Spinal cord (tissue), 4 donors: ENCODE results near the gene SLC25A25. TPM values are rescaled to one million over a fixed set of nuclear protein-coding genes. Genes with fewer than 3 reads are reported as not detected.

Experiments used
- polyA plus RNA-seq, 2 donors: library from polyadenylated mRNA; unstranded; fragments of 120-200 nt; gene quantifications; one replicate each; pipeline ENCODE4 v1.2.1, GENCODE V29; 2013; ENCODE audit not compliant: insufficient read length in 2 of 2
- total RNA-seq, 2 donors: library from RNA; depleted of rRNA in 1 of 2; stranded (reverse); fragments of 120-200 nt in 1 of 2; fragments of >200 nt in 1 of 2; gene quantifications; one replicate each; pipeline versions ENCODE4 v1.2.3 to v1.2.4, GENCODE V29; 2013 to 2014

Gene SLC25A25
- total and polyA plus RNA-seq, 4 donors = 28.2 to 47.7 (median 36.8) TPM

Other genes starting within 250 kb of the SLC25A25 start
- 10 to 100 TPM in 1 of 2 donors, 1 to 10 TPM in 1; 6.3 to 14.5 TPM for gene ENG, start 213.6 kb upstream of the SLC25A25 start, total RNA-seq
- 10 to 100 TPM; 44.6 to 46.9 TPM for gene ENG, start 213.6 kb upstream of the SLC25A25 start, polyA plus RNA-seq
- 100 to 1,000 TPM in 1 of 2 donors, 10 to 100 TPM in 1; 48.0 to 240 TPM for gene AK1, start 190.6 kb upstream of the SLC25A25 start, total RNA-seq
- 100 to 1,000 TPM; 270 to 297 TPM for gene AK1, start 190.6 kb upstream of the SLC25A25 start, polyA plus RNA-seq
- gene ST6GALNAC6, start 168.6 kb upstream of the SLC25A25 start, total RNA-seq = 10 to 100 TPM; 24.6 to 58.8 TPM
- gene ST6GALNAC6, start 168.6 kb upstream of the SLC25A25 start, polyA plus RNA-seq = 10 to 100 TPM; 68.1 to 68.9 TPM
- 10 to 100 TPM in 1 of 2 donors, 1 to 10 TPM in 1; 8.0 to 19.7 TPM for gene ST6GALNAC4, start 151.2 kb upstream of the SLC25A25 start, total RNA-seq
- gene ST6GALNAC4, start 151.2 kb upstream of the SLC25A25 start, polyA plus RNA-seq = 10 to 100 TPM; 19.4 to 20.2 TPM
- 1 to 10 TPM; 2.7 to 7.3 TPM for gene PIP5KL1, start 137.5 kb upstream of the SLC25A25 start, total RNA-seq
- 10 to 100 TPM; 16.4 to 19.1 TPM for gene PIP5KL1, start 137.5 kb upstream of the SLC25A25 start, polyA plus RNA-seq
- gene DPM2, start 130.4 kb upstream of the SLC25A25 start, total RNA-seq = 10 to 100 TPM; 13.9 to 35.3 TPM
- gene DPM2, start 130.4 kb upstream of the SLC25A25 start, polyA plus RNA-seq = 10 to 100 TPM; 59.2 to 64.0 TPM
- 10 to 100 TPM; 15.2 to 27.7 TPM for gene EEIG1, start 87.2 kb upstream of the SLC25A25 start, total RNA-seq
- 10 to 100 TPM; 71.2 to 96.3 TPM for gene EEIG1, start 87.2 kb upstream of the SLC25A25 start, polyA plus RNA-seq
- 10 to 100 TPM in 1 of 2 donors, 1 to 10 TPM in 1; 7.2 to 11.1 TPM for gene NAIF1, start 912 bp upstream of the SLC25A25 start, total RNA-seq
- gene NAIF1, start 912 bp upstream of the SLC25A25 start, polyA plus RNA-seq = 10 to 100 TPM; 11.0 to 13.3 TPM
- gene PTGES2, start 59.5 kb downstream of the SLC25A25 start, total RNA-seq = 10 to 100 TPM; 39.1 to 47.4 TPM
- 10 to 100 TPM; 78.4 to 88.9 TPM for gene PTGES2, start 59.5 kb downstream of the SLC25A25 start, polyA plus RNA-seq
- gene LCN2, start 81.2 kb downstream of the SLC25A25 start, total RNA-seq = 10 to 100 TPM in 1 of 2 donors, under 1 TPM in 1; 0.28 to 14.1 TPM
- under 1 TPM in 1 of 2 donors, not detected in 1; 0.29 TPM for gene LCN2, start 81.2 kb downstream of the SLC25A25 start, polyA plus RNA-seq
- gene BBLN, start 92.0 kb downstream of the SLC25A25 start, total RNA-seq = 100 to 1,000 TPM in 1 of 2 donors, 10 to 100 TPM in 1; 35.6 to 144 TPM
- 100 to 1,000 TPM; 203 to 210 TPM for gene BBLN, start 92.0 kb downstream of the SLC25A25 start, polyA plus RNA-seq
- 10 to 100 TPM; 18.5 to 47.8 TPM for gene CIZ1, start 123.3 kb downstream of the SLC25A25 start, total RNA-seq
- 100 to 1,000 TPM; 134 to 157 TPM for gene CIZ1, start 123.3 kb downstream of the SLC25A25 start, polyA plus RNA-seq
- gene DNM1, start 135.1 kb downstream of the SLC25A25 start, total RNA-seq = 100 to 1,000 TPM in 1 of 2 donors, 10 to 100 TPM in 1; 44.6 to 181 TPM
- 100 to 1,000 TPM; 265 to 410 TPM for gene DNM1, start 135.1 kb downstream of the SLC25A25 start, polyA plus RNA-seq
- 10 to 100 TPM; 70.6 to 95.8 TPM for gene GOLGA2, start 207.8 kb downstream of the SLC25A25 start, total RNA-seq
- gene GOLGA2, start 207.8 kb downstream of the SLC25A25 start, polyA plus RNA-seq = 100 to 1,000 TPM in 1 of 2 donors, 10 to 100 TPM in 1; 76.2 to 119 TPM
- 10 to 100 TPM; 14.1 to 41.2 TPM for gene SWI5, start 208.0 kb downstream of the SLC25A25 start, total RNA-seq
- 10 to 100 TPM; 22.6 to 27.5 TPM for gene SWI5, start 208.0 kb downstream of the SLC25A25 start, polyA plus RNA-seq